ENCODE results near the gene ZNF436. TPM values are rescaled to one million over a fixed set of nuclear protein-coding genes. Genes with fewer than 3 reads are reported as not detected.

Gene ZNF436
- total and polyA plus RNA-seq, 2 donors = 11.3 to 64.9 TPM

DNA sequence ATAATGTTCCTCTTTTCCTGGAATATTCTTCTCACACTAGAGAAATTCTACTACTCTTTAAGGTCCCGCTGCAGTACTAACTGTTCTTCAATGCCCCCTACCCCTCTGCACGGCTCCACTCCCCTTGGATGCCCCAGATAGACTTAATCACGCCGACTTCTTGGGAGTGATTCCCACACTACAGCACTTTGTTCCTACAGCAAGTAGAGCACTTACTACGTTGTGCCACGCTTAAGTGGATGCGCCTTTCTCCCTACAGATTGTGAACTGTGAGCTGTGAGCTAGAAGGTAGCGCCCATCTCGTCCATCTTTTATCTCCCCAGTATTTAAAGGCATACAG is 2.2 kb downstream of the ZNF436 start:
- Histone ChIP-seq H3K36me3 (ENCODE audit: insufficient read depth) (no peaks in the 10 kb centered on the region), H3K4me1 (ENCODE audit: insufficient read depth) (no peaks in the 10 kb centered on the region), H3K27ac (ENCODE audit: low read depth) (peak overlapping the region; percentile 11), H3K4me3 (ENCODE audit: low read depth, low read length) (peak overlapping the region; percentile 57)
- DNase-seq (ENCODE audit: extremely low spot score) = no peak
- WGBS = 55% methylated on average over 9 of the region's 9 CpGs

DNA sequence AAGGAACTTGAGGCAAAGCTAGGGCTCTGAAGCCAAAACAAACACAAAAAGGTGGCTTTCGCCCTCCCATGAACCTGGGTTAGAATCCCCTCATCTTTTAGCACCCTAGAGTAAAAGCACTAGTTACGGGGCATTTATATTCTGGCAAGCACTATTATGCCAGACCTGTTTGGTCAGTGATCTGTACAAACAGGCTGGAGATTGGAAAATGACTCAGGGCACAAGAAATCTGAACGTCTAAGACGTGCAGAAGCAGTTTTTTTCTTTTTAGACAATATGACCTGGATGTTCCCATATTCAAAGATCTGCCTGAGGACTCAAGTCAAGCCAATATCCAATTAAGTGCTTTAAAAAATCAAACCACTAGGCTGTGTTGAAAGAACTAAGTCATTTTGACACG is 3.0 kb downstream of the ZNF436 start:
- Histone ChIP-seq H3K36me3 (ENCODE audit: insufficient read depth) (peaks cover 4% of the 10 kb centered on the region), H3K4me3 (ENCODE audit: low read depth, low read length) (no peak overlapping the region), H3K27ac (ENCODE audit: low read depth) (no peak overlapping the region), H3K4me1 (ENCODE audit: insufficient read depth) (no peaks in the 10 kb centered on the region)
- 76% methylated on average over 5 of the region's 5 CpGs for WGBS
- DNase-seq (ENCODE audit: extremely low spot score) = no peak

DNA sequence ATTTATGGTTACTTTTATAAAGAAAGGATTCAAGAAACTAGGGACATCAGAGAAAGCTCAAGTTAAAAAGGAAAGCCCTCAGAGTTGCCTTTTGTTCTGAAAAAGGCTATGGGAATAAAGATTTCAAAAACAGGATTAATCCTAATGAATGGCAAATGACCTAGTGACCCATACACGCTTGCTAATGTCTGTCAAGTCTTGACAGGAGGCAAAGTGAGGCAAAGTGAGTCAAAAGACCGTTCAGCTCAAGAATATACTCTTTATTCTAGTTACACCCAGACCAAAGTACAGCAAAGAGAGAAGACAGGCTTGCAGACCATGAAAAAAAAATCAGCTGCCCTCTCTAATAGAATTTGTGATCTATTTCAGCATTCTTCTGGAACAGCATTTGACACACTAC is 3.5 kb downstream of the ZNF436 start:
- Histone ChIP-seq H3K36me3 (ENCODE audit: insufficient read depth) (peaks cover 4% of the 10 kb centered on the region), H3K27ac (ENCODE audit: low read depth) (no peak overlapping the region), H3K4me1 (ENCODE audit: insufficient read depth) (no peaks in the 10 kb centered on the region), H3K4me3 (ENCODE audit: low read depth, low read length) (no peak overlapping the region)
- 78% methylated on average over 2 of the region's 2 CpGs for WGBS
- no peak for DNase-seq (ENCODE audit: extremely low spot score)

DNA sequence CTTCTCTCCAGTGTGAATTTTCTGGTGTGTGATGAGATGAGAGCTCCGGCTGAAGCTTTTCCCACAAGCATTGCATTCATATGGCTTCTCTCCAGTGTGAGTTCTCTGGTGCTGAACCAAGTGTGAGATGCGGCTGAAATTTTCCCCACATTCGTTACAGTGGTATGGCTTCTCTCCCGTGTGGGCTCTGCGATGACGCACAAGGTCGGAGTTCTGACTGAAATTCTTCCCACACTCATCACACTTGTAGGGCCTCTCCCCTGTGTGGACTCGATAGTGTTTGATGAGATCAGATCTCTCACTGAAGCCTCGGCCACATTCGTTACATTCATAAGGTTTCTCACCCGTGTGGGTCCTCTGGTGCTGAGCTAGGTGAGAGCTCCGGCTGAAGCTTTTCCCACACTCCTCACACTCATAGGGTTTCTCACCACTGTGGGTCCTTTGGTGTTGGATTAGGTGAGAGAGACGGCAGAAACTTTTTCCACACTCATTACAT is 7.4 kb downstream of the ZNF436 start:
- Histone ChIP-seq H3K4me3 (ENCODE audit: low read depth, low read length) (no peak overlapping the region), H3K4me1 (ENCODE audit: insufficient read depth) (no peaks in the 10 kb centered on the region), H3K36me3 (ENCODE audit: insufficient read depth) (peaks cover 6% of the 10 kb centered on the region), H3K27ac (ENCODE audit: low read depth) (no peak overlapping the region)
- WGBS = 98% methylated on average over 13 of the region's 13 CpGs
- DNase-seq (ENCODE audit: extremely low spot score) = no peak

DNA sequence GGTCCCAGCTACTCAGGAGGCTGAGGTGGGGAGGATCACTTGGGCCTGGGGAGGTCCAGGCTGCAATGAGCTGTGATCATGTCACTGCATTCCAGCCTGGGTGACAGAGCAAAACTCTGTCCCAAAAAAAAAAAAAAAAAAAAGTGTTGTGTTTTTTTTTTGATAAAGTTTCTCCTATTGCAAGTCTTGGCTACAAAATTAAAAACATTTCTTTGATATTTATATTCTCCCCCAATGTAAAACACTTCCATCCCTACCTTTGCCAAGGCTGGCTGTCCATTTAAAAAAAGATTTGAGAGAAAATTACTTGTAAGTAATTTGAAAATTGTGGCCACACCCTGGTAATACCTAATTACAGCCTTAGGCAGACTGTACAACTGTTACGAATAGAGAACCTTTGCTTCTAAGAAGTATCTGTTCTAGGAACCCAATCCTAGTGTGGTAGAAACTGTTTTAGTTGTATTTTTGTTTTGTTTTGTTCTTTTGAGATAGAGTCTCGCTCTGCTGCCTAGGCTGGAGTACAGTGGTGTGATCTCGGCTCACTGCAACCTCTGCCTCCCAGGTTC is 11.2 kb downstream of the ZNF436 start:
- over 99% methylated on average over 3 of the region's 3 CpGs for WGBS
- H3K4me1 ChIP-seq (ENCODE audit: insufficient read depth) = no peaks in the 10 kb centered on the region
- H3K27ac ChIP-seq (ENCODE audit: low read depth) = no peak overlapping the region
- H3K36me3 ChIP-seq (ENCODE audit: insufficient read depth) = peaks cover 6% of the 10 kb centered on the region
- no peak for DNase-seq (ENCODE audit: extremely low spot score)
- no peak overlapping the region for H3K4me3 ChIP-seq (ENCODE audit: low read depth, low read length)

DNA sequence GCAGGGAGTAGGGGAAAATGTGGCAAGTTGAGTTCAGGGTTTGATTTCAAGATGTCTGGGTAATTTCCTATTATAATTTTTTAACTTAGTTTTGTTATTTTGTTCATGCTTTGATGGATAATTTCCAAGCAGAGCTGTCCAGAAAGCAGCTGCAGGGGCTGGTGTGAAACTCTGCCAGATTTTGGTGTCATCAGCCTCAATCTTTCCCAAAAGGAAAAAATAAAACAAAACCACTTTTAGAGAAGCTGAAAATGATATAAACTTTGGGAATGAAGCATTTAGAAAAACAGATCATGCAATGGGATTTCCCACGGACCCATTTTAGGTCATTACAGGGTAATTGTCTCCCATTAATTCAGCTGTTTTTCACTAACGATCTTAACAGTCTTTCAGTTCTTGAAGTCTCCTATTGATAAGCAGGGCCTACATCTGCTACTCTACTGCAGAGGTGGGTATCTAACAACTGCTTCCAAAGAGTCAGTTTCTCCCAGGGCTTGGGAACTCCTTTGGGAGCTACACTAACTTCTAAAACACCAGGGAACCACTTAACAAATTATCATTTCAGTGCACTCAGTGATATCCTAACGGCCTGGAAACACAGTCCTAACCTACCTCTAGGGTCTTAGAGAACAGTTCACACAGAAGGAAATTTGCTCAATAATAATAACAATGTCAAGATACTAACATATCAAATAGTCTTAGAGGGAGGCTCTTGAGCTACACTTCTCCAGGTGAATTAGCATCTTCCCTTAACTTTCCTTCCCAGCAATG is 12.3 kb downstream of the ZNF436 start:
- no peak for DNase-seq (ENCODE audit: extremely low spot score)
- 28% methylated on average over 3 of the region's 3 CpGs for WGBS
- H3K27ac ChIP-seq (ENCODE audit: low read depth) = no peak overlapping the region
- H3K4me3 ChIP-seq (ENCODE audit: low read depth, low read length) = no peak overlapping the region
- peaks cover 6% of the 10 kb centered on the region for H3K36me3 ChIP-seq (ENCODE audit: insufficient read depth)
- H3K4me1 ChIP-seq (ENCODE audit: insufficient read depth) = no peaks in the 10 kb centered on the region

DNA sequence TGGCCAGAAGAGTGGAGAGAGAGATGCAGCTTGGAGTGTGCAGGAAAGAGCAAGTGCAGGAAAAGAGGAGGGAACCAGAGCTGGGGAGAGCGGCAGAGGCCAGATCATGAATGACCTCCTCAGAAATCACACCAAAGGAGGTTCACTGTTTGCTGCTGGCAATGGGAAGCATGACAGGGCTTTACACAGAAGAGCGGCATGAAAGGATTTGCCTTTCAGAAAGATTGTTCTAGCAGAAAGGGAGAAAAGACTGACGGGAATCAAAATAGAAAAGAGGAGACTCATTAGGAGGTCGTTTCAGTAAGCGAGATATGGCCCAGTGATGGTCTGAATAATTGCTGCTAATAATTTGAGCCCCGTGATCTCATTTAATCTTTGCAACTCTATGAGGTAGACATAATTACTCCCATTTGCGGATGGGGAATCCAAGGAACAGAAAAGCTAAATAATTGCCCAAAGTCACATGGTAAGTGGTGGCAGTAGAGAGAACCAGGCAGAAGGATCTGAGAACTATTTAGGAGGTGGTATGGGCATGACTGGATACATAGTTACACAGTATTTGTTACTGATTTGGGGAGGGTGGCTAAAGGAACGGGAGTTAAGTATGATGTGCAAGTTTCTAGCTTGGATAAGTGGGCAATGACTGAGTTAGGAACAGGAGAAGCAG is 13.0 kb downstream of the ZNF436 start:
- Histone ChIP-seq H3K4me1 (ENCODE audit: insufficient read depth) (no peaks in the 10 kb centered on the region), H3K36me3 (ENCODE audit: insufficient read depth) (peaks cover 2% of the 10 kb centered on the region), H3K4me3 (ENCODE audit: low read depth, low read length) (no peak overlapping the region), H3K27ac (ENCODE audit: low read depth) (no peak overlapping the region)
- 82% methylated on average over 8 of the region's 8 CpGs for WGBS
- no peak for DNase-seq (ENCODE audit: extremely low spot score)

DNA sequence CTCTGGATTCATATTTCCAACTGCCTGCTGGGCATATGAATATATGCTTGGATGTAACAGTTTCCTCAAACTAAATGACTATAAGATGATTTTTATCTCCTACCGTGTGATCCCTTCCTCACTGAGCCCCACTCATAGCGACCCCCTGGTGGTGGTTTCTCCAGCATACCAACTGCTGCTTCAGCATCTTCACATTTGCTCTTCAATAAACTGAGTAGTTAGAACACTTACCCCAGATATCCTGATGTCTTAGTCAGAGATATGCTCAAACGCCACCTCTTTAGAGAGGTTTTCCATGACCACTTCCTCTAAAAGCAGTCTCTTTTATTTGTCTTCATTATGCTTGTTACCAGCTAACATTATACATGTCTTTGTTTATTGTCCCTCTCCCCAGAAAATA is 15.4 kb downstream of the ZNF436 start:
- H3K36me3 ChIP-seq (ENCODE audit: insufficient read depth) = no peaks in the 10 kb centered on the region
- H3K4me1 ChIP-seq (ENCODE audit: insufficient read depth) = no peaks in the 10 kb centered on the region
- WGBS = 52% methylated on average over 3 of the region's 3 CpGs
- no peak for DNase-seq (ENCODE audit: extremely low spot score)
- H3K27ac ChIP-seq (ENCODE audit: low read depth) = no peak overlapping the region
- H3K4me3 ChIP-seq (ENCODE audit: low read depth, low read length) = no peak overlapping the region

DNA sequence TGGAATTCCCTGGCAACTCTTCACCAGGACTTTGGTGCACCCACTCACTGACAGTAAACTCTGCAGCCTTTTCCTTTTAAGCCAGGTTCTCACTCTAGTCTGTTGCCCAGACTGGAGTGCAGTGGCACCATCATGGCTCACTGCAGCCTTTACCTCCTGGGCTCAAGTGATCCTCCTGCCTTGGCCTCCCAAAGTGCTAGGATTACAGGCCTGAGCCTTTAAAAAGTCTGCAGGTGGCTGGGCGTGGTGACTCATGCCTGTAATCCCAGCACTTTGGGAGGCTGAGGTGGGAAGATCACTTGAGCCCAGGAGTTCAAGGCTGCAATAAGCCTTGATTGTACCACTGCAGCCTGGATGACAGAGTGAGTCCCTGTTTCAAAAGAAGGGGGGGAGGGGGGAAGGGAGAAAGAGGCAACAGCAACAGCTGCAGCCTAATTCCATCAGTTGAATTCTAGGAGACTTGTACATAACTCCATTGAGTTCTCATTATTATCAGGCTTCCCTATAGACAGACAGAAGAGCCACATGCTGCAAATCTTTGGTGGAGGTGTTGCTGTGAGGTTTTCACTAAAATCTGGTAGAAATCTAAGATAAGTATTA is 17.4 kb downstream of the ZNF436 start:
- Histone ChIP-seq H3K27ac (ENCODE audit: low read depth) (no peak overlapping the region), H3K4me3 (ENCODE audit: low read depth, low read length) (no peak overlapping the region), H3K4me1 (ENCODE audit: insufficient read depth) (no peaks in the 10 kb centered on the region), H3K36me3 (ENCODE audit: insufficient read depth) (no peaks in the 10 kb centered on the region)
- WGBS = 89% methylated on average over 1 of the region's 1 CpG
- no peak for DNase-seq (ENCODE audit: extremely low spot score)

DNA sequence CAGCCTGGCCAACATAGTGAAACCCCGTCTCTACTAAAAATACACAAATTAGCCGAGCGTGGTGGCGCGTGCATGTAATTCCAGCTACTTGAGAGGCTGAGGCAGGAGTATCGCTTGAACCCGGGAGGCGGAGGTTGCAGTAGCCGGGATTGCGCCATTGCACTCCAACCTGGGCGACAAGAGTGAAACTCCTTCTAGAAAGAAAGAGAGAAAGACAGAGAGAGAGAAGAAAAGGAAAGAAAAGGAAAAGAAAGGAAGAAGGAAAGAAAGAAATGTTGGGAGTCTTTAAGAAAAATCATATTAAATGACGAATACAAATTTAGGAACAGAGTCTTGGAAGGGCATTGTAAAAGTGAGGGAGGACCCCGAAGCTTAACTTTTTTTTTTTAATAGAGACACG is 23.7 kb downstream of the ZNF436 start:
- peaks cover 3% of the 10 kb centered on the region for H3K4me1 ChIP-seq (ENCODE audit: insufficient read depth)
- no peak for DNase-seq (ENCODE audit: extremely low spot score)
- H3K4me3 ChIP-seq (ENCODE audit: low read depth, low read length) = no peak overlapping the region
- H3K27ac ChIP-seq (ENCODE audit: low read depth) = no peak overlapping the region
- H3K36me3 ChIP-seq (ENCODE audit: insufficient read depth) = no peaks in the 10 kb centered on the region
- 97% methylated on average over 14 of the region's 14 CpGs for WGBS

DNA sequence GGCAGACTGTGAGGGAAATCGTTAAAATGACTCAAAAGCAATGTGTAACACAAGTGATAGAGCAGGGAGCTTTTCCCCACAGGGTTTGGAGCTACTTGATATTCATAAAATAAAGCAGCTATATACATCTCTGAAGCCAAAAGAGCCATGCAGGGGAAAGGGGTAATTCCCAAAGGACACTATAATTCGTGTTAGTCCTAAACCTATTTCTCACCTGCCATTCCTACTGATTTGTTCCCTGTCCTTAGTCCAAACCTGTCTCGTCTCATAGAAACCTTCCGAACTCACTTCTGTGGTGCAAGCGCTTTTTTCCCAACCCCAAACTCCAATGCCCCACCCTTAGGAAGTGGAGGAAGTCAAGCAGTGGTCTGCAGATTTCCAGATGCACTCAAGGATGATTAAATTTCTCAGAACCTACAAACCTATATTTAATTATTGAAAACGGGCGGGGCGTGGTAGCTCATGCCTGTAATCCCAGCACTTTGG is 24.6 kb downstream of the ZNF436 start:
- Histone ChIP-seq H3K36me3 (ENCODE audit: insufficient read depth) (no peaks in the 10 kb centered on the region), H3K27ac (ENCODE audit: low read depth) (peak overlapping the region; percentile 66), H3K4me1 (ENCODE audit: insufficient read depth) (peaks cover 3% of the 10 kb centered on the region), H3K4me3 (ENCODE audit: low read depth, low read length) (peak overlapping the region; percentile 43)
- 17% methylated on average over 8 of the region's 8 CpGs for WGBS
- DNase-seq (ENCODE audit: extremely low spot score) = no peak

DNA sequence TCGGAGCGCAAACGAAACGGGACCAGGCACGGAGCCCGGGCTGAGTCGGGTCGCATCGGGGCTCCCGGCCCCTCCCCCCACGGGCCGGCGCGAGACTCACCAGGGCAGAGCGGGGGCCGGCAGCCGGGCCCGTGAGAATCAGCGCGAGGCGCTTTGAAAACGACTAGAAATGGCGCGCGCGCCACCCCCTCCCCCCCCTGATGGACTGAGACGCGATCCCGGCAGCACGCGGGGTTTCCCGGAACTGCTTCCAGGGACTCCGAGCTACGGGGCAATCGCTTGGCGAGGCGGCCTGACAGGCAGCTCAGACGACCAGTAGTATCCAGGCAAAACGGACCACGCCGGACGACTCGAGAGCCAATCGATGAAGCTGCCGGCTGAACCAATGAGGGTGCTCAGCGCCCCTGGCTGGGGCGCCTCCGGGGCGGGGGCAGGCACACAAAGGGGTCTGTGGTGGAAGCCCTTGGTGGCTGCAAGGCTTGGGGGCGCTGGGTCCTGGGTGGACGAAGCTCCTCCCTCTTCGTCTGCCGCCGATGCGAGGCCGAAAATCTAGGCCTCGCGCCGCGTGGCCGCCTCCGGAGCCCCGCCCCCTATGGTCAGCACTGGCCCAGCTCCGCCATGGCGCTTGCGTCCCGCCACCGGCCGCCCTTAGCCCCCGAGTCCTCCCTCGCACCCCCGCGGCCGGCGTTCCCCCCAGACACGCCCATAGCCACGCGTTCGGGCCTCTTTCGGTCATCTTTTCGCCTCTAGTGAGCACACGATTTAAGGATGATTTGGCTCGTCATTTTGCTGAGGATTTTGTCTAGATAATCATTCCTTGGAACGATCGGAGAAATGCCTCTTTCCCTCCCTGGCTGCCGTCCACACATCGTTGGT is 25.3 kb downstream of the ZNF436 start, which contains the start of gene HNRNPR:
Gene HNRNPR, minus strand, starts transcription at position 174 of the 876 bp plus-strand sequence. CDS start 3,276 bp downstream, outside the sequence.
- Histone ChIP-seq H3K4me1 (ENCODE audit: insufficient read depth) (peaks cover 3% of the 10 kb centered on the region), H3K27ac (ENCODE audit: low read depth) (peak within 1 kb of the TSS; percentile 97), H3K4me3 (ENCODE audit: low read depth, low read length) (peak within 1 kb of the TSS; percentile 97), H3K36me3 (ENCODE audit: insufficient read depth) (no peaks in the 10 kb centered on the region)
- DNase-seq (ENCODE audit: extremely low spot score) = peak; percentile 99
- WGBS = under 1% methylated on average over 87 of the region's 87 CpGs

All from urinary bladder (tissue), 4 donors.